ENCODE measurements around the gene FBLN1.

DNA sequence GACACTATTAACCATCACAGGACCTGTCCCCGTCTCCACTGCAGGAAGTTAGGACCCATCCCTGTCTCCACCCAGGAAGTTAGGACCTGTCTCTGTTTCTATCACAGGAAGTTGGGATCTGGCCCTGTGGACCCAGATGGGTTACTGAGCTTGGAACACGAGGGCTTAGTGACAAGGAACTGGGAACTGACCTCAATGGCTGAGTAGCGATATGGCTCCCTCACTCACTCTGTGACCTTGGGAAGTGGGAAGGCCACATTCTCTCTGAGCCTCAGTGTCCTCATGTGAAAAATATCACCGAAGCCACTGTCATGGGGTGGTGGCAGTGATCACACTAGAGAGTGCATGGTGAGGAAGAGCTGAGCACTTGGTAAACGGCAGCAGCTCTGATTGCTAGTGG is 59.4 kb downstream of the FBLN1 start:
- TF ChIP-seq POLR2A (IDR thresholded peaks at IDR 0.05; ENCODE audit: low read depth, low read length) (no peak), TAF1 (IDR thresholded peaks at IDR 0.05; ENCODE audit: low read depth, low read length) (no peak), POLR2AphosphoS5 (IDR thresholded peaks at IDR 0.05; ENCODE audit: low read depth, low read length) (no peak), PAX5 (IDR thresholded peaks at IDR 0.05; ENCODE audit: insufficient read depth, low read length, severe bottlenecking) (no peak), POU2F2 (IDR thresholded peaks at IDR 0.05; ENCODE audit: low read depth, low read length) (no peak), SPI1 (IDR thresholded peaks at IDR 0.05; ENCODE audit: low read depth, low read length) (no peak)

All from GM12891 (cell line).